Activated naive CD8-positive, alpha-beta T cell treated with anti-CD3 and anti-CD28 coated beads, Interleukin-2, amount 50 U/mL, for 24 hours (primary cell): ENCODE measurements around the gene TMEM151A.

Experiments used
- ATAC-seq: fragments of 150-1000 bp; cut with Tn5 transposase; one replicate; pipeline ENCODE4 v1.10.0; 2021
- DNase-seq: peaks from one replicate; pipeline ENCODE4 v3.0.0; 2021
- H3K27ac Mint-ChIP-seq: one replicate; pipeline ENCODE4 v1.8.0; 2021; ENCODE audit warnings: mild to moderate bottlenecking, mixed read lengths
- H3K27me3 Mint-ChIP-seq: one replicate; pipeline ENCODE4 v1.8.0; 2021; ENCODE audit warnings: mixed read lengths
- H3K36me3 Mint-ChIP-seq: one replicate; pipeline ENCODE4 v1.8.0; 2021; ENCODE audit warnings: low read depth, mixed read lengths
- H3K4me1 Mint-ChIP-seq: one replicate; pipeline ENCODE4 v1.8.0; 2021; ENCODE audit warnings: mixed read lengths
- H3K4me3 Mint-ChIP-seq: one replicate; pipeline ENCODE4 v1.8.0; 2021; ENCODE audit warnings: mild to moderate bottlenecking, moderate library complexity, mixed read lengths
- H3K9me3 Mint-ChIP-seq: one replicate; pipeline ENCODE4 v1.8.0; 2021; ENCODE audit warnings: mixed read lengths

Gene TMEM151A

DNA sequence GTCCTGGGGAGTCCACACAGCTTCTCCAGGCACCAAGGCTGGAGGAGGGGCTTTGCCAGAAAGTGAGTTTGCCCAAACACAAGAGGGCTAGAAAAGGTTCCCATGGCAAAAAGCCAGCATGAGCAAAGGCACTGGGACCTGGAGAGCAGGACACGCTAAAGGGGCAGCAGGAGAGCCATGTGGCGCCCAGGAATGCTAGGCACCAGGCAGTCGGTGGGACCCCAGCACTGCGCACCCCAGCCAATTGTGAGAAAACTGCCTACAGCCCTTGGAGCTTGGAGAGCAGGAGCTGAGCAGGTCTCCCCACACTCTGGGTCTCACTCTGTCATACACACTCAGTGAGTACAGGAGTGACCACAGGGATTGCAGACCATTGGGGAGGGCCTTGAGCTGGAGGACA lies 28.5 kb upstream of the TMEM151A start:
- no peaks in the 10 kb centered on the region for H3K9me3 Mint-ChIP-seq
- no peak overlapping the region for H3K4me3 Mint-ChIP-seq
- DNase-seq (no peak), ATAC-seq (no peak)
- peaks cover under 1% of the 10 kb centered on the region for H3K27me3 Mint-ChIP-seq
- no peak overlapping the region for H3K27ac Mint-ChIP-seq
- H3K4me1 Mint-ChIP-seq: peaks cover 32% of the 10 kb centered on the region
- peaks cover 28% of the 10 kb centered on the region for H3K36me3 Mint-ChIP-seq

DNA sequence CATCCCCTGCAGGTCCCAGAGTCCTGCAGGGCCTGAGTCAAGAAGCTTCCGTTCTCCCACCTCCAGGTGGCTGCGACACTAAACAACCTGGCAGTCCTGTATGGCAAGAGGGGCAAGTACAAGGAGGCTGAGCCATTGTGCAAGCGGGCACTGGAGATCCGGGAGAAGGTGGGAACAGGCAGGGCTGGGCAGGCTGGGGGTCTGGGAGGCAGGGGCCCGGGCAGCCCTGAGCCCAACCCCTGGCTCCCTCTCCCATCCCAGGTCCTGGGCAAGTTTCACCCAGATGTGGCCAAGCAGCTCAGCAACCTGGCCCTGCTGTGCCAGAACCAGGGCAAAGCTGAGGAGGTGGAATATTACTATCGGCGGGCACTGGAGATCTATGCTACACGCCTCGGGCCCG lies 27.9 kb upstream of the TMEM151A start:
- Mint-ChIP-seq H3K4me3 (no peak overlapping the region), H3K27ac (no peak overlapping the region), H3K9me3 (no peaks in the 10 kb centered on the region), H3K4me1 (peaks cover 29% of the 10 kb centered on the region), H3K27me3 (peaks cover 3% of the 10 kb centered on the region), H3K36me3 (peaks cover 31% of the 10 kb centered on the region)
- ATAC-seq (no peak), DNase-seq (no peak)

DNA sequence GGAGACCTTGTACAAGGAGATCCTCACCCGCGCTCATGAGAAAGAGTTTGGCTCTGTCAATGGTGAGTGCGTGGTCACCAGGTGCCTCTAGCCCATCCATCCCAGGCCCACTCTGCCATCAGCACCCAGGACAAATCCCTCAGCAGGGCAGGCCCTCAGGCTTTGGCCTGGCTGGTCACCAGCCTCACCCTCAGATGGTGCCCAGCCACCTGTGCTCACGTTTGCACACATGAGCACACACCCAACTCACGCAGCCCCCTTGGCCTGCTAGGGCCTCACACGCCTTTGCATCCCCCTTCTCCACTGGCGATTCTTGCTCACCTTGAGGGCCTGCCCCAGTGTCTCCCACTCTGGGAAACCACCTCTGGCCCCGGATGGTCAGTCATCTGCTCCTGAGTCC lies 27.3 kb upstream of the TMEM151A start:
- peaks cover 28% of the 10 kb centered on the region for H3K4me1 Mint-ChIP-seq
- H3K4me3 Mint-ChIP-seq: no peak overlapping the region
- H3K27ac Mint-ChIP-seq: no peak overlapping the region
- H3K36me3 Mint-ChIP-seq: peaks cover 28% of the 10 kb centered on the region
- H3K9me3 Mint-ChIP-seq: no peaks in the 10 kb centered on the region
- peaks cover 3% of the 10 kb centered on the region for H3K27me3 Mint-ChIP-seq
- ATAC-seq (no peak), DNase-seq (no peak)

DNA sequence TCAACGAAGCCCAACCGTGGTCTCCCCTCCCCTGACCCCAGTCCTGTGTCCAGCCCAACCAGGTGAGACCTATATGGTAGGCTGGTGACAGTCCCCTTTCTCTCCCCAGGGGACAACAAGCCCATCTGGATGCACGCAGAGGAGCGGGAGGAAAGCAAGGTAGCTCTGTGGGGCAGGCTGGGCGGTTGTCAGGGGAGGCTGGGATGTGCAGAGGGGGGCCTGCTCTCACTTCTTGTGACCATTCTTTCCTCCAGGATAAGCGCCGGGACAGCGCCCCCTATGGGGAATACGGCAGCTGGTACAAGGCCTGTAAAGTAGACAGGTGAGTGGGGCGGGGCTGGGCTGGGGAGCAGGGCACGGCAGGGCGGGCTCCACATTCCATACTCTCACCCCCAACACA lies 26.8 kb upstream of the TMEM151A start:
- H3K27ac Mint-ChIP-seq: no peak overlapping the region
- no peaks in the 10 kb centered on the region for H3K9me3 Mint-ChIP-seq
- H3K27me3 Mint-ChIP-seq: peaks cover 3% of the 10 kb centered on the region
- H3K36me3 Mint-ChIP-seq: peaks cover 24% of the 10 kb centered on the region
- DNase-seq: peak; percentile 63
- peaks cover 28% of the 10 kb centered on the region for H3K4me1 Mint-ChIP-seq
- ATAC-seq: no peak
- no peak overlapping the region for H3K4me3 Mint-ChIP-seq

DNA sequence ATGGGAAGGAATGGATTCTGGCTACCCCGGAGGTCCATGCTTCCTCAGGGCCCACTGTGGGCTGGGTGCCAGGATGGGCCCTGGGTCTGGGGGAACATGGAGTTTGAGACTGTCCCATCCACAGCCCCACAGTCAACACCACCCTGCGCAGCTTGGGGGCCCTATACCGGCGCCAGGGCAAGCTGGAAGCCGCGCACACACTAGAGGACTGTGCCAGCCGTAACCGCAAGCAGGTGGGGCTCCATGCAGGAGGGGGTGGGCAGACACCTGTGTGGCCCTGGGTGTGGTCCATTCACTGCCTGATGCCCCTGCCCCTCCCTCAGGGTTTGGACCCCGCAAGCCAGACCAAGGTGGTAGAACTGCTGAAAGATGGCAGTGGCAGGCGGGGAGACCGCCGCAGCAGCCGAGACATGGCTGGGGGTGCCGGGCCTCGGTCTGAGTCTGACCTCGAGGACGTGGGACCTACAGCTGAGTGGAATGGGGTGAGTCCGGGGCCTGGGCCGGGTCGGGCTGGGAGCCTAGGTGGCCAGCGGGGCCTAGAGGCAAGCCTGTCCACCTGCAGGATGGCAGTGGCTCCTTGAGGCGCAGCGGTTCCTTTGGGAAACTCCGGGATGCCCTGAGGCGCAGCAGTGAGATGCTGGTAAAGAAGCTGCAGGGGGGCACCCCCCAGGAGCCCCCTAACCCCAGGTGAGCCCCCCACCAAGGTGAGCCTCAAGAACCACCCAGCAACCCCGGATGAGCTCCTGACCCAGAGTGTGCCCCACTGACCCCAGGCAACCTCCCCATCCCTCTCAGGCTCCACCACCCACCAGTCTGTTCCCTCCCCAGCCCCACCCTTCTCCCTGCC lies 25.9 kb upstream of the TMEM151A start:
- ATAC-seq: no peak
- H3K27me3 Mint-ChIP-seq: peaks cover 3% of the 10 kb centered on the region
- no peaks in the 10 kb centered on the region for H3K9me3 Mint-ChIP-seq
- no peak for DNase-seq
- H3K36me3 Mint-ChIP-seq: peaks cover 22% of the 10 kb centered on the region
- H3K27ac Mint-ChIP-seq: no peak overlapping the region
- H3K4me1 Mint-ChIP-seq: peaks cover 35% of the 10 kb centered on the region
- H3K4me3 Mint-ChIP-seq: no peak overlapping the region

DNA sequence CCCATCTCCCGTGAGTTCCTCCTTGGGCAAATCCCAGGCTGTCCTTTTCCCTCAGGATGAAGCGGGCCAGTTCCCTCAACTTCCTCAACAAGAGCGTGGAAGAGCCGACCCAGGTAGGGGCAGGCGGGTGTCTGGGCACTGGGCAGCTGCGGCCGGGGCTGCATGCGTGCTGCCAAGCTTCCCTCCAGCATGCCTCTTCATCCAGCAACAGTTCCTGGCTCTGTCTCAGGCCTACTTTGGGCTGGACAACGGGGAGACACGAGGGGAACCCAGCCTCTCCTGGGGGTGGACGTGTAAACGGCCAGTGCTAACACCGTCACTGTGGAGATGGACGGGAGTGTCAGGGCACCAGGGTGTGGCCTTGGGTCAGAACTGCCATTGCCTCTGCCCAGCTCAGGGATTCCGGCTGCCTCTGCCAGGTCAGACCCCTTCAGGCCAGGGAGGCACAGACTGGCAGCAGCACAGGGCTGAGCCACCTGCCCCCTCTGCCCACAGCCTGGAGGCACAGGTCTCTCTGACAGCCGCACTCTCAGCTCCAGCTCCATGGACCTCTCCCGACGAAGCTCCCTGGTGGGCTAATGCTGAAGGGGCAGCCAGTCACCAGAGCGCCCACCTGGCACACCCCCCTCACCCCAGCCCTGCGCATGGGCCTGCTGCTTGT lies 25.2 kb upstream of the TMEM151A start:
- Mint-ChIP-seq H3K27me3 (peaks cover 3% of the 10 kb centered on the region), H3K27ac (peak overlapping the region; percentile 99), H3K9me3 (no peaks in the 10 kb centered on the region), H3K4me1 (peaks cover 37% of the 10 kb centered on the region), H3K36me3 (peaks cover 22% of the 10 kb centered on the region), H3K4me3 (peak overlapping the region; percentile 92)
- no peak for ATAC-seq
- no peak for DNase-seq

DNA sequence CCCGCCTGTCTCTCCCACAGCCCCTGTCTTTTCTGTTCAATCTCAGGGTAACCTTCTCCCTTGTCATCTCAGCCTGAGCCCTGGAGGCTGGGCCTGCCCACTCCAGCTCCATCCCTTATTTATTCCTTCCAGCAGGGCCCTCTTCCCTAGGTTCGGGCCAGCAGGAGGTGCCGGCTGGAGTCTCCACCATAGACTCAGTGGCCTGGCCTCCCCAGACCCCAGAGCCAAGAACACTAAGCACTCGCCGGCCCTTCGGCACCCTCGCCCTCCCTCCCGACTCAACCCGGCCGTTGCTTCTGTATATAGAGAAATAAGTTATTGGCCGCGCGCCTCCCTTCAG lies 24.7 kb upstream of the TMEM151A start:
- Mint-ChIP-seq H3K4me1 (peaks cover 37% of the 10 kb centered on the region), H3K9me3 (no peaks in the 10 kb centered on the region), H3K4me3 (peak overlapping the region; percentile 92), H3K27ac (peak overlapping the region; percentile 99), H3K36me3 (peaks cover 20% of the 10 kb centered on the region), H3K27me3 (peaks cover 3% of the 10 kb centered on the region)
- ATAC-seq: no peak
- no peak for DNase-seq

DNA sequence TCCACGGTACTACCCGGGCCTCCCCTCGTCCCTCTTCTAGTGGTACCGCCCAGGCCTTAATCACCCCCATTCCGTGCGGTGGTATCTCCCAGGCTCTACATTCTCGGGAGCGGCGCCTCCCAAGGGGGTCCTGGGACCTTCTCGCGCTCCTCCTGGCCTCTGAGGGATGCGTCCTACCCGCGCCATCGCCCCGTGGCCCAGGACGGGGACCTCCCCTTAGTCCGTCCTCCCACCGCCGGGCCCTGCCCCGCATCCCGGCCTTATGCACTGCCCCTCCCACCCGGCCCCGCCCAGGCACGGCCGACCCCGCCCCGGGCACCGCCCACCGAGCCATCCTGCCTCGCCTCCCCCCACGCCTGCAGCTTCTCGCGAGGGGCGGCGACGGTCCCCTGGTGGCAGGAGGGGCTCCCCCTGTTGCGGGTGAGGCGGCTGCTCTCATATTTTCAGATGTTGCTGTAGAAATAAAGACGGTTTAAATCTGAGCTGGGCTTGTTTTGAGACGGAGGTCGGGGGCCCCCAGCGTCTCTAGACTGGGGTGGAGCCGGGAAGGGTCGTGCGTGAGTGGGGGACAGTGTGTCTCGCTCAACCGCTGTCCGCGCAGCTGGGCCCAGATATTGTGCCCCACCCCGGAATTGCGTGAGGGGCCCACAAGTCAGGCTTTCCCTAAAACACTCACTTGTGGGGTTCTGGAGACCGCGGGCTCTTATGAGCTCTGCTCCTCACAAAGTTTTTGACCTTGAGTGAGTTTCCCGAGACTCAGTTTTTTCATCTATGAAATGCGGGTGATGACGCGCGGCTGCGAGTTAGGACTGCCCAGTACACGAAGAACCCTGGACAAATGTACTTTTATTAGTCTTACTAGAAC lies 24.1 kb upstream of the TMEM151A start:
- peak overlapping the region; percentile 99 for H3K27ac Mint-ChIP-seq
- peaks cover 40% of the 10 kb centered on the region for H3K4me1 Mint-ChIP-seq
- no peaks in the 10 kb centered on the region for H3K9me3 Mint-ChIP-seq
- H3K27me3 Mint-ChIP-seq: peaks cover 3% of the 10 kb centered on the region
- DNase-seq (peak; percentile 92), ATAC-seq (peak; percentile 57)
- H3K36me3 Mint-ChIP-seq: peaks cover 23% of the 10 kb centered on the region
- peak overlapping the region; percentile 92 for H3K4me3 Mint-ChIP-seq

DNA sequence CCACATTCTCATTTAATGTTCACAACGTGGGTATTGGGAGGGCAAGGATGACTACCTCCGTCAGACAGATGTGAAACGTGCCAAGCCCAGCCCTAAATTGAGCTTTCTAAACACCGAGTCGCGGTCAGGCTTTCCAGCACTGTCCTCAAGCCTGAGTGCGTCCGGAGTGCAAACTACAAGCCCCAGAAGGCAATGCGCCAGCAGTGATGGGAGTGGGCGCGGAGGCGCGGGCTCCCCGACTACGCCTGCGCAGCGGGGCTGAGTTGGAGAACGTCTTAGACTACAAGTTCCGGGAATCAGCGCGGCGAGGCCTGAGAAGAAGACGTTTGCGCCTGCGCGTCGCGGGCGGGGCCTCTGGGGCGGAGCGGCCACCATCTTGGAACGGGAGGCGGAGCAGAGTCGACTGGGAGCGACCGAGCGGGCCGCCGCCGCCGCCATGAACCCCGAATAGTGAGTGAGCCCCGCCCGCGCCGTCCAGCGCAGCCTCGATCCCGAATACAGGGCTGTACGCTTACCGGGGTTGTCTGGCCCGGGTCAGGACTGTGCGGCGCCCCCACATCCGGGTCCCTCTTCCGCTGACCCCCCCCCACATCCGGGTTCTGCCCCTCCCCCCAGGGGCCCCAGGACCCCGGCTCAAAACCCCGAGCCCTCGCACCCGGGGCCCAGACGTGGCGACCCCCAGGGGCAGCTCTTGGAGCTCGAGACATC lies 23.3 kb upstream of the TMEM151A start, which contains the start of gene RAB1B:
Gene RAB1B (plus strand): TSS at position 396 of the 708 bp plus-strand sequence. CDS start 41 bp downstream, at position 437.
- H3K27me3 Mint-ChIP-seq: peaks cover 3% of the 10 kb centered on the region
- H3K27ac Mint-ChIP-seq: peak within 1 kb of the TSS; percentile 99
- peak; percentile 99 for DNase-seq
- H3K4me1 Mint-ChIP-seq: peaks cover 43% of the 10 kb centered on the region
- peaks cover 27% of the 10 kb centered on the region for H3K36me3 Mint-ChIP-seq
- no peaks in the 10 kb centered on the region for H3K9me3 Mint-ChIP-seq
- peak within 1 kb of the TSS; percentile 92 for H3K4me3 Mint-ChIP-seq
- ATAC-seq: peak; percentile 88

DNA sequence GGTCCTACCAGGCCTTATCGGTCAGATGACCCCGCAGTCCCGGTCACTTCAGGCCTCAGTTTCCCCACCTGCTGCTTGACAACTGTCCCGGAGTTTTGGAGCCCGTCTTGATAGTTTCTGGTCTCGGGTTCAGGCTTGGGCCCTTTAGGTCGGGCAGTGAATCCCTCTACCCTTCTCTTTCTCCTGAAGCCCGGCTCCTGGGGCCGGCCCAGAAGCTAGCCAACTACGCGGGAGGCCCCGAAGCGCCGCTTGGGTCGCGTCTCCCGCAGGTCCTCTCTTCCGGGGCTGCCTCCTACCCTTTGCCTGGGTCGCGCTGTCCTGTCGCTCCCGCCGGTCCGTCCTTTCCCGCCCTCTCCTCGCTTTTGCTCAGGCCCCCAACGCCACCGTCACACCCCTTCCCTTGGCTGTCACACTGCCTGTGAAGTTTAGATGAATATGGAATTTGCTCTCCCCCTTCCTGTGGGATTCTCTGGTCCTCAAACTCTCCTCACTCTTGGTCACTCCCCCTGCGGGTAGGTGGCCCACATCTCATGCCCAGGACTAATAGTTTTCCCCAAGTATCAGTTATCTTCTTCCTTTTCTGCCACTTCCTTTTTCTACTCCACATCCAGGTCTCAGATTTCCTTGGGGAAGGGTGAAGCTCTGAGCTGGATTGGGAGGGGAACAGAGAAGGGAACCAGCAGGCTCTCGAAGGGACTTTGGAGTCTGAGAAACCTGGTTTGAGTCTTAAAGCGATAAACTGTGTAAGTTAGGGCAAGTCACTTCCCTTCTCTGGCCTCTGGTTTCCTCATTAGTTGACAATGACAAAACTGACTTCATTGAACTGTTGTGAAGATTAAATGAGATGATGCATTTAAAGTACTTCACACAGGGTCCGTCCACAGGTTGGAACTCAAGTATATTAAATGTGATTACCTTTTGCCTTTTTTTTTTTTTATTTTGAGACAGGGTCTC lies 22.5 kb upstream of the TMEM151A start:
- DNase-seq: peak; percentile 35

DNA sequence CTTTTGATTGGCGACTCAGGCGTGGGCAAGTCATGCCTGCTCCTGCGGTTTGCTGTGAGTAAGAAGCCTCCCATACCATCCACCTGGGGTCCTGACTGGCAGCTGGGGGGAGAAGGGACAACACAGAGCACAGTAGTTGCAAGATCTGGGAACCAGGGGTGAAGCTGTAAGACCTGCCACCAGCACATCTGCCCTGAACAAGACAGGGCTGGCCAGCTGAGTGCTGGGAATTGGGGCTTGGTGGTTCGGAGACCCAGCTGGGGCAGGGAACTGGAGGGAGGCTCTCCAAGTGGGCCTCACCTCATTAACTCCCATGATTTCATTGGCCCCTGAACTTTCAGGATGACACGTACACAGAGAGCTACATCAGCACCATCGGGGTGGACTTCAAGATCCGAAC lies 19.9 kb upstream of the TMEM151A start:
- peaks cover 3% of the 10 kb centered on the region for H3K27me3 Mint-ChIP-seq
- H3K36me3 Mint-ChIP-seq: peaks cover 28% of the 10 kb centered on the region
- H3K4me3 Mint-ChIP-seq: no peak overlapping the region

More for the DNA sequence above, 22.5 kb upstream of the TMEM151A start:
- no peaks in the 10 kb centered on the region for H3K9me3 Mint-ChIP-seq
- peaks cover 3% of the 10 kb centered on the region for H3K27me3 Mint-ChIP-seq
- H3K4me3 Mint-ChIP-seq: peak overlapping the region; percentile 92
- peak overlapping the region; percentile 99 for H3K27ac Mint-ChIP-seq
- no peak for ATAC-seq
- H3K4me1 Mint-ChIP-seq: peaks cover 44% of the 10 kb centered on the region
- peaks cover 25% of the 10 kb centered on the region for H3K36me3 Mint-ChIP-seq

DNA sequence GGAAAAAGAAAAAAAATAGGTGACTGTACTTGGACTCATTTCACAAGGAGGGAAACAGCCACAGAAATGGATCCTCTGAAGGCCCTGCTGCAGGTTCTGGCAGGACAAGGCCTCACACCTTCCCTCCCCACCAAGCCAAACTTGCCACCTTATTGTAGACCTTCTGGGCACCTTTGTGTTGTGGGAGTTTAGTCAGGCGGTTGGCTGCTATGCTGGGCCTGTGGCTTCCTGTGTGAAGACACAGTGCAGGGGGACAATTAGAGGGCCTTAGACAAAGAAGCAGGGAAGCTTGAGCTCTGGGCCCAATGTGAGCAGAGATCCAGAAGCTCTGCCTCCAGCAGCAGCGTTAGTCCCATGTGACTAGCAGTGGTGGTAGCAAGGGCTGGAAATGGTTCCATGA lies 19.1 kb upstream of the TMEM151A start:
- H3K9me3 Mint-ChIP-seq: no peaks in the 10 kb centered on the region
- no peak for DNase-seq
- peaks cover 28% of the 10 kb centered on the region for H3K36me3 Mint-ChIP-seq
- peaks cover 3% of the 10 kb centered on the region for H3K27me3 Mint-ChIP-seq
- H3K27ac Mint-ChIP-seq: no peak overlapping the region
- ATAC-seq: no peak
- no peak overlapping the region for H3K4me3 Mint-ChIP-seq
- H3K4me1 Mint-ChIP-seq: peaks cover 38% of the 10 kb centered on the region

More for the DNA sequence above, 19.9 kb upstream of the TMEM151A start:
- Mint-ChIP-seq H3K4me1 (peaks cover 41% of the 10 kb centered on the region), H3K27ac (no peak overlapping the region), H3K9me3 (no peaks in the 10 kb centered on the region)
- DNase-seq (no peak), ATAC-seq (no peak)

DNA sequence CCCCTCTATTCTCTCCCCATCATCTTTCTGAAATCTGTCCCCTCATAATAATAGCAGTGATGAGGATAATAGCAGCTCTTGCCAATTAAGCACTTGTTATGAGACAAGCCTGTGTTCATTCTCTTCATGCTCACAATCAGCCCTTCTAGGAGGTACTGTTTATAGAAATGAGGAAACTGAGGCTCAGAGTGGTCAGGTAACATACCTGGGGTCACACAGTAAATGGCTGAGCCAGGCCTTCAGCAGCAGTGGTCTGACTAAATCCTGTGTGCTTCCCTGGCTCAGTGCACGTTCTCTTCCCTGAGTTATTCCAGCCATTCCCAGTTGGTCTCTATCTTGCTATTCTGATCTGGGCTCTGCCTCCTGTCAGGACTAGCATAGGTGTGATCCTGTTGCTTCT lies 17.5 kb upstream of the TMEM151A start:
- H3K4me3 Mint-ChIP-seq: no peak overlapping the region
- H3K9me3 Mint-ChIP-seq: no peaks in the 10 kb centered on the region
- H3K4me1 Mint-ChIP-seq: peaks cover 32% of the 10 kb centered on the region
- no peak overlapping the region for H3K27ac Mint-ChIP-seq
- H3K36me3 Mint-ChIP-seq: peaks cover 24% of the 10 kb centered on the region
- ATAC-seq (no peak), DNase-seq (no peak)
- H3K27me3 Mint-ChIP-seq: no peaks in the 10 kb centered on the region
